ENCODE data around the gene ANKS1A. TPM values are rescaled to one million over a fixed set of nuclear protein-coding genes. Genes with fewer than 3 reads are reported as not detected.

The ANKS1A gene, protein sequence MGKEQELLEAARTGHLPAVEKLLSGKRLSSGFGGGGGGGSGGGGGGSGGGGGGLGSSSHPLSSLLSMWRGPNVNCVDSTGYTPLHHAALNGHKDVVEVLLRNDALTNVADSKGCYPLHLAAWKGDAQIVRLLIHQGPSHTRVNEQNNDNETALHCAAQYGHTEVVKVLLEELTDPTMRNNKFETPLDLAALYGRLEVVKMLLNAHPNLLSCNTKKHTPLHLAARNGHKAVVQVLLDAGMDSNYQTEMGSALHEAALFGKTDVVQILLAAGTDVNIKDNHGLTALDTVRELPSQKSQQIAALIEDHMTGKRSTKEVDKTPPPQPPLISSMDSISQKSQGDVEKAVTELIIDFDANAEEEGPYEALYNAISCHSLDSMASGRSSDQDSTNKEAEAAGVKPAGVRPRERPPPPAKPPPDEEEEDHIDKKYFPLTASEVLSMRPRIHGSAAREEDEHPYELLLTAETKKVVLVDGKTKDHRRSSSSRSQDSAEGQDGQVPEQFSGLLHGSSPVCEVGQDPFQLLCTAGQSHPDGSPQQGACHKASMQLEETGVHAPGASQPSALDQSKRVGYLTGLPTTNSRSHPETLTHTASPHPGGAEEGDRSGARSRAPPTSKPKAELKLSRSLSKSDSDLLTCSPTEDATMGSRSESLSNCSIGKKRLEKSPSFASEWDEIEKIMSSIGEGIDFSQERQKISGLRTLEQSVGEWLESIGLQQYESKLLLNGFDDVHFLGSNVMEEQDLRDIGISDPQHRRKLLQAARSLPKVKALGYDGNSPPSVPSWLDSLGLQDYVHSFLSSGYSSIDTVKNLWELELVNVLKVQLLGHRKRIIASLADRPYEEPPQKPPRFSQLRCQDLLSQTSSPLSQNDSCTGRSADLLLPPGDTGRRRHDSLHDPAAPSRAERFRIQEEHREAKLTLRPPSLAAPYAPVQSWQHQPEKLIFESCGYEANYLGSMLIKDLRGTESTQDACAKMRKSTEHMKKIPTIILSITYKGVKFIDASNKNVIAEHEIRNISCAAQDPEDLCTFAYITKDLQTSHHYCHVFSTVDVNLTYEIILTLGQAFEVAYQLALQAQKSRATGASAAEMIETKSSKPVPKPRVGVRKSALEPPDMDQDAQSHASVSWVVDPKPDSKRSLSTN
- total RNA-seq (2012; rRNA removed) (7.5 and 7.8 TPM in 2 replicates), polyA plus RNA-seq (2012; rRNA removed) (7.1 and 7.2 TPM in 2 replicates), Bru-seq, nascent RNA (percentile 73 among the genes with signal in this experiment), BruChase-seq, experiment 1, labeled RNA remaining after a 6-hour chase (percentile 77 among the genes with signal in this experiment), BruChase-seq, experiment 2, labeled RNA remaining after a 2-hour chase (percentile 78 among the genes with signal in this experiment)
- polyA plus RNA-seq (2012; cell fraction: cytosol; rRNA removed): 4.5 and 4.9 TPM in 2 replicates
- 9.4 and 11.8 TPM in 2 replicates for polyA plus RNA-seq (2012; cell fraction: nucleus; rRNA removed; ENCODE audit: low replicate concordance)
- long read RNA-seq, full-length matches to known transcripts: 1 of 15 reads
- long read RNA-seq, partial matches to known transcripts: 12 of 15 reads
- long read RNA-seq, other reads (novel, unspliced or antisense): 2 of 15 reads

GRCh38 chr6:34888874-34889555, at the start of gene ANKS1A:
TSS of gene ANKS1A (plus strand) at chr6:34889255. CDS start at chr6:34889403, 148 bp downstream.
- TF ChIP-seq CEBPB (IDR thresholded peaks at IDR 0.05; ENCODE audit: low read depth, low read length): no peak
- TF ChIP-seq MAZ (IDR thresholded peaks at IDR 0.05; ENCODE audit: borderline replicate concordance, low read depth, low read length): peak; percentile 62; the same call in 1 of the 2 replicates
- peak; percentile 41; the same call in 1 of the 2 replicates for TF ChIP-seq BHLHE40 (IDR thresholded peaks at IDR 0.05; ENCODE audit: low read depth, low read length)
- intact Hi-C loops (cut with micrococcal nuclease): loop anchor here (1.0 to 5.0 kb wide), 7 partner anchors 82 to 352 kb away; no protein-coding TSS in a partner anchor

More at GRCh38 chr6:34888874-34889555, at the start of gene ANKS1A:
- H2AFZ ChIP-seq (replicated peaks; ENCODE audit: low read length, poor library complexity): peak within 1 kb of the TSS; percentile 95
- H3K4ac ChIP-seq (ENCODE audit: low read depth, low read length): peak within 1 kb of the TSS; percentile 33; the same call in 1 of the 2 replicates
- WGBS, 2 experiments (ENCODE audit: extremely low coverage in 2 of 2, insufficient read length in 1 of 2): 0% methylated on average over 12 of the region's 60 CpGs; no CpG with 5 or more reads in 1 of the 2 experiments
- no peaks in the 10 kb centered on the region for H3K4me1 ChIP-seq (ENCODE audit: control insufficient read depth, insufficient read depth, low read length)
- no peak within 1 kb of the TSS; the same call in 1 of the 2 replicates for H2BK20ac ChIP-seq (ENCODE audit: low read depth, low read length)
- CTCF ChIA-PET: interaction anchor here (0.5 to 1.2 kb wide), 3 partner anchors 83 to 251 kb away, joined by 3 read pairs; no protein-coding TSS in a partner anchor
- no peaks in the 10 kb centered on the region; the same call in 1 of the 2 replicates for H4K20me1 ChIP-seq (ENCODE audit: insufficient read depth, low read length)
- H3K23ac ChIP-seq (ENCODE audit: low read depth, low read length): peak within 1 kb of the TSS; percentile 61
- H3K9ac ChIP-seq (ENCODE audit: low read depth, low read length): peak within 1 kb of the TSS; percentile 61
- H3K36me3 ChIP-seq (ENCODE audit: control insufficient read depth, insufficient read depth, low read length): no peaks in the 10 kb centered on the region
- no peaks in the 10 kb centered on the region for H3K27me3 ChIP-seq (ENCODE audit: control insufficient read depth, insufficient read depth, low read length)
- no peak within 1 kb of the TSS for H2BK120ac ChIP-seq (ENCODE audit: low read depth, low read length)
- dilution Hi-C loops (cut with HindIII; ENCODE audit: low sequenced_read_pairs, unreplicated experiment): no loop called here
- H3K4me3 ChIP-seq (ENCODE audit: insufficient read depth, low read depth, low read length): peak within 1 kb of the TSS; percentile 80
- H2BK15ac ChIP-seq (ENCODE audit: low read depth, low read length): no peak within 1 kb of the TSS
- peak within 1 kb of the TSS; percentile 52; the same call in 1 of the 2 replicates for H3K27ac ChIP-seq (ENCODE audit: insufficient read depth, low read length)
- H3K4me2 ChIP-seq (ENCODE audit: low read depth, low read length): peak within 1 kb of the TSS; percentile 88
- no TSS peak for BruUV-seq (replicated peaks)
- DNase-seq (peak; percentile 21), ATAC-seq (ENCODE audit: low read depth) (peak; percentile 61)
- no peak within 1 kb of the TSS for H2AK5ac ChIP-seq (ENCODE audit: low read depth, low read length)
- H3K9me1 ChIP-seq (ENCODE audit: insufficient read depth, low read length): no peaks in the 10 kb centered on the region
- peak within 1 kb of the TSS; percentile 67; the same call in 1 of the 2 replicates for H3K14ac ChIP-seq (replicated peaks; ENCODE audit: low read depth, low read length)
- H4K8ac ChIP-seq (ENCODE audit: low read depth in 2 of 2, low read length in 2 of 2): peak within 1 kb of the TSS; percentile 78 to 89; a peak in 3 of 4 replicates
- peak within 1 kb of the TSS; percentile 71 for H3K56ac ChIP-seq (ENCODE audit: extremely low read depth, insufficient read depth, low read length)
- H2AK9ac ChIP-seq (replicated peaks; ENCODE audit: low read depth, low read length, poor library complexity): peak within 1 kb of the TSS; percentile 83
- H3K18ac ChIP-seq (ENCODE audit: low read depth, low read length): no peak within 1 kb of the TSS
- H4K91ac ChIP-seq (ENCODE audit: insufficient read depth, low read depth, low read length): peak within 1 kb of the TSS; percentile 42; the same call in 1 of the 2 replicates
- peak within 1 kb of the TSS; percentile 61 for H2BK5ac ChIP-seq (ENCODE audit: low read depth, low read length, poor library complexity, severe bottlenecking)
- H3K79me1 ChIP-seq (ENCODE audit: low read depth in 1 of 2, low read length in 2 of 2): peaks cover 37 to 45% of the 10 kb centered on the region in 2 experiments
- H3K9me3 ChIP-seq (ENCODE audit: control insufficient read depth, insufficient read depth, low read length): no peaks in the 10 kb centered on the region
- in situ Hi-C loops (cut with MboI; ENCODE audit: low sequenced_read_pairs): no loop called here
- peak within 1 kb of the TSS; percentile 96 for H4K5ac ChIP-seq (ENCODE audit: low read depth, low read length)
- POLR2A ChIA-PET (ENCODE audit: unreplicated experiment): interaction anchor here (0.6 kb wide), 1 partner anchor 156 kb away, joined by 3 read pairs; no protein-coding TSS in a partner anchor

Measured in IMR-90 (cell line).